Measurements from ENCODE around the gene CCNE1.

DNA sequence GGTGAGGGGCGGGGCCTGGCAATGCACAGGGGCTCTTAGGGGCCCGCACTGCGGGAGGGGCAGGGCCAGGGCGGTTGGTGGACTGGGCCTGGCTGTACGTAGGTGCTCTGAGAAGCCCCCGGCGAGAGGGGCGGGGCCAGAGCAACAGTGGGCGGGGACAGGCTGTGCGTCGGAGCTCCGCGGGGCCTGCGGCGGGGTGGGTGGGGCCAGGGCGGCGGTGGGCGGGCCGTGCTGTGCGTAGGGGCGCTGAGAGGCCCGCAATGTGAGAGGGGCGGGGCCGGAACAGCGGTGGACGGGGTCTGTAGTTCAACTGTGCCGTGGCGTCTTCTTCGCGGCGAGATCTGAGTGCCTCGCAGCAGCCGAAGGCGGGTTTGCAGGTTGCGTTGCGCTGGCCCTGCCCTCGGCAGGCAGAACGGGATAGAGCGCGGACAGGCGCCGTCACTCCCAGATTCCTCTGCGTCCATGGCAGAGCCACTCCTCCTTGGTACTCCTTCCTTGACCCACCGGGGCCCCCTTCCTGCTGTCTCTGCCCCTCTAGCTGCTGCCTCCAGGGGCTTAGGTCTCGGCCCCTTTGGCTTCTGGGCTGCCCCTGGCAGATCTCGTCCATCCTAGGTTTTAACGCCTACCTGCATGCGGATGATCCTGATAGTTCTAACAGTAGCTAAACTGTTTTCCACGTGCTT, 33.2 kb downstream of the CCNE1 start:
- TF ChIP-seq POLR2AphosphoS5 (IDR thresholded peaks at IDR 0.05; ENCODE audit: low read depth, low read length) (peak; percentile 23; the same call in 1 of the 2 replicates), MXI1 (IDR thresholded peaks at IDR 0.05; ENCODE audit: low read depth, low read length) (peak; percentile 92), TCF12 (IDR thresholded peaks at IDR 0.05) (no peak)
- TF ChIP-seq, protein P1, sequence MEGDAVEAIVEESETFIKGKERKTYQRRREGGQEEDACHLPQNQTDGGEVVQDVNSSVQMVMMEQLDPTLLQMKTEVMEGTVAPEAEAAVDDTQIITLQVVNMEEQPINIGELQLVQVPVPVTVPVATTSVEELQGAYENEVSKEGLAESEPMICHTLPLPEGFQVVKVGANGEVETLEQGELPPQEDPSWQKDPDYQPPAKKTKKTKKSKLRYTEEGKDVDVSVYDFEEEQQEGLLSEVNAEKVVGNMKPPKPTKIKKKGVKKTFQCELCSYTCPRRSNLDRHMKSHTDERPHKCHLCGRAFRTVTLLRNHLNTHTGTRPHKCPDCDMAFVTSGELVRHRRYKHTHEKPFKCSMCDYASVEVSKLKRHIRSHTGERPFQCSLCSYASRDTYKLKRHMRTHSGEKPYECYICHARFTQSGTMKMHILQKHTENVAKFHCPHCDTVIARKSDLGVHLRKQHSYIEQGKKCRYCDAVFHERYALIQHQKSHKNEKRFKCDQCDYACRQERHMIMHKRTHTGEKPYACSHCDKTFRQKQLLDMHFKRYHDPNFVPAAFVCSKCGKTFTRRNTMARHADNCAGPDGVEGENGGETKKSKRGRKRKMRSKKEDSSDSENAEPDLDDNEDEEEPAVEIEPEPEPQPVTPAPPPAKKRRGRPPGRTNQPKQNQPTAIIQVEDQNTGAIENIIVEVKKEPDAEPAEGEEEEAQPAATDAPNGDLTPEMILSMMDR (IDR thresholded peaks at IDR 0.05), result 0 out of 2 replicates have a peak, but pooled peaks have one; percentile 12
- TF ChIP-seq, protein P2, sequence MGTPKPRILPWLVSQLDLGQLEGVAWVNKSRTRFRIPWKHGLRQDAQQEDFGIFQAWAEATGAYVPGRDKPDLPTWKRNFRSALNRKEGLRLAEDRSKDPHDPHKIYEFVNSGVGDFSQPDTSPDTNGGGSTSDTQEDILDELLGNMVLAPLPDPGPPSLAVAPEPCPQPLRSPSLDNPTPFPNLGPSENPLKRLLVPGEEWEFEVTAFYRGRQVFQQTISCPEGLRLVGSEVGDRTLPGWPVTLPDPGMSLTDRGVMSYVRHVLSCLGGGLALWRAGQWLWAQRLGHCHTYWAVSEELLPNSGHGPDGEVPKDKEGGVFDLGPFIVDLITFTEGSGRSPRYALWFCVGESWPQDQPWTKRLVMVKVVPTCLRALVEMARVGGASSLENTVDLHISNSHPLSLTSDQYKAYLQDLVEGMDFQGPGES (IDR thresholded peaks at IDR 0.05; ENCODE audit: low read depth, low read length), result no peak
- TF ChIP-seq, protein P3, sequence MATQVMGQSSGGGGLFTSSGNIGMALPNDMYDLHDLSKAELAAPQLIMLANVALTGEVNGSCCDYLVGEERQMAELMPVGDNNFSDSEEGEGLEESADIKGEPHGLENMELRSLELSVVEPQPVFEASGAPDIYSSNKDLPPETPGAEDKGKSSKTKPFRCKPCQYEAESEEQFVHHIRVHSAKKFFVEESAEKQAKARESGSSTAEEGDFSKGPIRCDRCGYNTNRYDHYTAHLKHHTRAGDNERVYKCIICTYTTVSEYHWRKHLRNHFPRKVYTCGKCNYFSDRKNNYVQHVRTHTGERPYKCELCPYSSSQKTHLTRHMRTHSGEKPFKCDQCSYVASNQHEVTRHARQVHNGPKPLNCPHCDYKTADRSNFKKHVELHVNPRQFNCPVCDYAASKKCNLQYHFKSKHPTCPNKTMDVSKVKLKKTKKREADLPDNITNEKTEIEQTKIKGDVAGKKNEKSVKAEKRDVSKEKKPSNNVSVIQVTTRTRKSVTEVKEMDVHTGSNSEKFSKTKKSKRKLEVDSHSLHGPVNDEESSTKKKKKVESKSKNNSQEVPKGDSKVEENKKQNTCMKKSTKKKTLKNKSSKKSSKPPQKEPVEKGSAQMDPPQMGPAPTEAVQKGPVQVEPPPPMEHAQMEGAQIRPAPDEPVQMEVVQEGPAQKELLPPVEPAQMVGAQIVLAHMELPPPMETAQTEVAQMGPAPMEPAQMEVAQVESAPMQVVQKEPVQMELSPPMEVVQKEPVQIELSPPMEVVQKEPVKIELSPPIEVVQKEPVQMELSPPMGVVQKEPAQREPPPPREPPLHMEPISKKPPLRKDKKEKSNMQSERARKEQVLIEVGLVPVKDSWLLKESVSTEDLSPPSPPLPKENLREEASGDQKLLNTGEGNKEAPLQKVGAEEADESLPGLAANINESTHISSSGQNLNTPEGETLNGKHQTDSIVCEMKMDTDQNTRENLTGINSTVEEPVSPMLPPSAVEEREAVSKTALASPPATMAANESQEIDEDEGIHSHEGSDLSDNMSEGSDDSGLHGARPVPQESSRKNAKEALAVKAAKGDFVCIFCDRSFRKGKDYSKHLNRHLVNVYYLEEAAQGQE (IDR thresholded peaks at IDR 0.05; ENCODE audit: low read depth, low read length), result no peak
